ENCODE results near the gene TPO.

Gene TPO

DNA sequence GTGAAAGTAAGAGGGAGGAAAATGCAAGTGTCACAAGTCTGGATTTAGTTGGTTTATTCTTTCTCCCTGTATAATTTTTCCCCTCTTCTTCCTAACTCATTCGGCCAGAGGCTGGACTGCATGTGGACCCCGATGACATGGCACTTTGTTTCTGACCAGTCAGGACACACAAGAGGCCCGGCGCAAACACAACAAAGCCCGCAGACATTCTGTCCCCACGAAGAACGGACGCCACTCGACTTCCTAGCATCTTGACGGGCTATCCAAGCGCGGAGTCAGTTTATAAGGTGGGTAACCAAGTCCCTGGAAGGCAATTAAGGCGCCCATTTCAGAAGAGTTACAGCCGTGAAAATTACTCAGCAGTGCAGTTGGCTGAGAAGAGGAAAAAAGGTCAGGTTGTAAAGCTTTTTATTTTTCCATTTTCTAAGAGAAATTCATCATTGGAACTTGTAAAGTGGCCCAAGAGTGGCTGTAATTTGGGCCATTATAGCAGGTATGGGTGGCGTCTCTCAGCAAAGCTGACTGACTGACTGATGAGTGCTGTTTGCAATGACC is at the start of gene TPO:
TPO (plus strand) TSS at position 308 of the 555 bp plus-strand sequence. CDS start 946 bp downstream, outside the sequence.
- Histone ChIP-seq H3K9me3 (ENCODE audit: control insufficient read depth, insufficient read depth, low read length) (no peaks in the 10 kb centered on the region), H3K4me1 (ENCODE audit: control insufficient read depth, insufficient read depth, low read length) (no peaks in the 10 kb centered on the region), H3K36me3 (ENCODE audit: control insufficient read depth, insufficient read depth, low read length) (no peaks in the 10 kb centered on the region), H3K9ac (ENCODE audit: low read depth, low read length) (no peak within 1 kb of the TSS), H3K27me3 (ENCODE audit: control insufficient read depth, insufficient read depth, low read length) (peaks cover 3% of the 10 kb centered on the region), H3K4me3 (ENCODE audit: low read depth, low read length) (no peak within 1 kb of the TSS)

DNA sequence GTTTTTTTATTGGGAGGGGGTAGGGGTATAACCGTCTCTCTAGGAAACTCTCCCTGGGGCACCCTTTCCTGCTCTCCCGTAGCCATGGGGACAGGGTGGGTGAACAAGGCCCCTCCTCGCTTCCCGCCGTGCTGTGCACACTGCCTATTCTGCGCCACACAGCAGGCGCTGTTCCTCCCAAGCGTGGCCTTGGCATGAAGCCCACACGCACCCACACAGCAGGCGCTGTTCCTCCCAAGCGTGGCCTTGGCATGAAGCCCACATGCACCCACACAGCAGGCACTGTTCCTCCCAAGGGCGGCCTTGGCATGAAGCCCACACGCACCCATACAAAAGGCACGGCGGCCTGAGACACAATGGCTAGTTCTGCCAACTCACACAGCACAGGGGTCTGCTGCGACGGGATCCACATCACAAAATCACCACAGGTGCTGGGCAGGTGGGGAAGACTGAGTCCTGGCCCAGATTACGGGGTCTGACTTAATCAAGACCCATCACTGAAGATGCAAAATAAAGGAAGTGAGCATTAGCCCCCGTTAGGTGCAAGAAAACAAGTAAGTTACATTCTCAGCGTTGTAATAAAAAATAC is 46.6 kb upstream of the TPO start:
- no peaks in the 10 kb centered on the region for H3K4me1 ChIP-seq (ENCODE audit: control insufficient read depth, insufficient read depth, low read length)
- H3K9ac ChIP-seq (ENCODE audit: low read depth, low read length), result no peak overlapping the region
- no peaks in the 10 kb centered on the region for H3K27me3 ChIP-seq (ENCODE audit: control insufficient read depth, insufficient read depth, low read length)
- no peak overlapping the region for H3K4me3 ChIP-seq (ENCODE audit: low read depth, low read length)
- H3K9me3 ChIP-seq (ENCODE audit: control insufficient read depth, insufficient read depth, low read length), result no peaks in the 10 kb centered on the region
- no peaks in the 10 kb centered on the region for H3K36me3 ChIP-seq (ENCODE audit: control insufficient read depth, insufficient read depth, low read length)

DNA sequence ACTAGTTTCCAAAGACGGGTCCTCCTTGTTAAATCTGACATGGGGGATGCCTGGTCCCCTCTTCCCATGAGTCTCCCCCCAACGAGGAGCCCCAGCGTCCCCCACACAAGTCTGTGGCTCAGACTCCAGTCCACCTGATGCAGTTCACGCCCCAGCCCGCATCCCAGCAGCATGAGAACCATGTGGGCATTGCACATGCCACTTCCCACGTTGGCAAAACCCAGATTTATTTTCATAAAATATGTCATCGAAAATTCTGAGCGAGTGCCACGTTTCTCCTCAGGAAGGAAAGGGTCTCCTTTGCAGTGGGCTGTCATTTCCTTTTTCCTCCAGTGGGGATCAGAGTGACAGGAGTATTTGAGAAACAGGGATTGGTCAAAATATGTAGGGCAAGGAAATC is 45.7 kb upstream of the TPO start:
- Histone ChIP-seq H3K36me3 (ENCODE audit: control insufficient read depth, insufficient read depth, low read length) (no peaks in the 10 kb centered on the region), H3K4me3 (ENCODE audit: low read depth, low read length) (no peak overlapping the region), H3K9ac (ENCODE audit: low read depth, low read length) (no peak overlapping the region), H3K4me1 (ENCODE audit: control insufficient read depth, insufficient read depth, low read length) (no peaks in the 10 kb centered on the region), H3K27me3 (ENCODE audit: control insufficient read depth, insufficient read depth, low read length) (no peaks in the 10 kb centered on the region), H3K9me3 (ENCODE audit: control insufficient read depth, insufficient read depth, low read length) (no peaks in the 10 kb centered on the region)

DNA sequence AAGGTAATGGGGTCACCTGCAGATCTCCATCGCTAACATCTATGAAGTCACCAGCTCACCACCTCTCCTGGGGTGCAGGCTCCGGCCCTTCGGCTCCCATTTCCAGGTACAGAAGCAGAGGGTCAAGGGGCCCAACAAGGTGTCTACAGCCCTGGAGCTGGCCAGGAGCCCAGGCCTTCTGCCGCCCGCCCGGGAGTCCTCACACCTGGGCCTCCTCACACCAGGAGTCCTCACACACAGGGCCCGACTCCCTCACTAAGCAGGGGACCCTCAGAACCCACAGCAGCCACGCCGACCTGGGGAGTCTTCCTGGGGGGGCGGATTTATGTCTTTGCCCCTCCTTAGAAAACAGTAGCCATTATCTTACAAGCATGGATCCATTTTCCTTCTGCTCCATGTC is 43.4 kb upstream of the TPO start:
- no peaks in the 10 kb centered on the region for H3K27me3 ChIP-seq (ENCODE audit: control insufficient read depth, insufficient read depth, low read length)
- H3K36me3 ChIP-seq (ENCODE audit: control insufficient read depth, insufficient read depth, low read length), result no peaks in the 10 kb centered on the region
- H3K4me3 ChIP-seq (ENCODE audit: low read depth, low read length), result no peak overlapping the region
- no peaks in the 10 kb centered on the region for H3K4me1 ChIP-seq (ENCODE audit: control insufficient read depth, insufficient read depth, low read length)
- H3K9ac ChIP-seq (ENCODE audit: low read depth, low read length), result no peak overlapping the region
- H3K9me3 ChIP-seq (ENCODE audit: control insufficient read depth, insufficient read depth, low read length), result no peaks in the 10 kb centered on the region

- H3K4me1 ChIP-seq (ENCODE audit: control insufficient read depth, insufficient read depth, low read length), result no peaks in the 10 kb centered on the region
- H3K27me3 ChIP-seq (ENCODE audit: control insufficient read depth, insufficient read depth, low read length), result no peaks in the 10 kb centered on the region
- H3K9me3 ChIP-seq (ENCODE audit: control insufficient read depth, insufficient read depth, low read length), result no peaks in the 10 kb centered on the region
- no peak overlapping the region for H3K9ac ChIP-seq (ENCODE audit: low read depth, low read length)
- H3K36me3 ChIP-seq (ENCODE audit: control insufficient read depth, insufficient read depth, low read length), result no peaks in the 10 kb centered on the region
- no peak overlapping the region for H3K4me3 ChIP-seq (ENCODE audit: low read depth, low read length)
These were observed 42.8 kb upstream of the TPO start for GRCh38 chr2:1370461-1370860.

DNA sequence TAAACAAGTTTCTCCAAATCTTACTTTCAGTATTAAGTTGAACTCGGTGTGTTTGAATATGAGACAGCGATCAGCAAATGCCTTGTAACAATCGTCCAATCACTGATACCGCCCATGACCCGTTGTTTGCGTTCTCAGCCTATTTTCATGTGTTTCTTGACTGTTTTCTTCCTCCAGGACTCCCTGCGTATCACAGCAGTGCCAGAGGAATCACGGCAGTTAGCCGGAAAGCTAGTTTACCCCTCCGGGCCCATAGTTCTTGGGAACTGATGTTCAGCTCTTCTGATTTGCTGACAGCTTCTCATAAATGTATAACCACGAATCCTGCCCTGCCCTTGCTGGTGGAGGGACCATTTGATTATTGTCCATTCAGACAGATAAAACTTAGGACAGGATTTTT is 42.2 kb upstream of the TPO start:
- Histone ChIP-seq H3K9me3 (ENCODE audit: control insufficient read depth, insufficient read depth, low read length) (no peaks in the 10 kb centered on the region), H3K36me3 (ENCODE audit: control insufficient read depth, insufficient read depth, low read length) (no peaks in the 10 kb centered on the region), H3K27me3 (ENCODE audit: control insufficient read depth, insufficient read depth, low read length) (no peaks in the 10 kb centered on the region), H3K4me1 (ENCODE audit: control insufficient read depth, insufficient read depth, low read length) (no peaks in the 10 kb centered on the region), H3K9ac (ENCODE audit: low read depth, low read length) (no peak overlapping the region), H3K4me3 (ENCODE audit: low read depth, low read length) (no peak overlapping the region)

GRCh38 chr2:1373830-1374229 is 39.4 kb upstream of the TPO start:
- H3K27me3 ChIP-seq (ENCODE audit: control insufficient read depth, insufficient read depth, low read length), result no peaks in the 10 kb centered on the region
- no peaks in the 10 kb centered on the region for H3K36me3 ChIP-seq (ENCODE audit: control insufficient read depth, insufficient read depth, low read length)
- H3K9me3 ChIP-seq (ENCODE audit: control insufficient read depth, insufficient read depth, low read length), result no peaks in the 10 kb centered on the region
- H3K4me1 ChIP-seq (ENCODE audit: control insufficient read depth, insufficient read depth, low read length), result no peaks in the 10 kb centered on the region
- no peak overlapping the region for H3K4me3 ChIP-seq (ENCODE audit: low read depth, low read length)
- H3K9ac ChIP-seq (ENCODE audit: low read depth, low read length), result no peak overlapping the region

DNA sequence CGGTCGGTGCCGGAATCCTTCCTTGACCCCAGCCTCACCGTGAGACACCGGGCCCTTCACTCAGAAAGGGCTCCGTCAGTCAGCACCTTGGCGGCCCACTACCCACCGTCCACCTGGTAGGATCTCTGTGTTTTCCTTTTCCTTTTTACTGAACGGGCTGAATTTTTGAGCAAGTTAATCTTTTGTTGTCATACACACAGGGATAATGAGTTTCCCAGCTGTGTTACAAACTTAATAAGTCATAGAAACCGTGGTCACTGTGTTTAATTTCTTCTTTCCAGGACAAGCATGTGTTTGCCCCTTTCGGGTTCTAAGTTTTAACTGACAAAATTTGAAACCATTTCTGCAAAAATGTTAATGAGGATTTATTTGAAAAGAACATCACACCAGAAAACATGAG is 39.0 kb upstream of the TPO start:
- Histone ChIP-seq H3K27me3 (ENCODE audit: control insufficient read depth, insufficient read depth, low read length) (no peaks in the 10 kb centered on the region), H3K9me3 (ENCODE audit: control insufficient read depth, insufficient read depth, low read length) (no peaks in the 10 kb centered on the region), H3K4me1 (ENCODE audit: control insufficient read depth, insufficient read depth, low read length) (no peaks in the 10 kb centered on the region), H3K4me3 (ENCODE audit: low read depth, low read length) (no peak overlapping the region), H3K9ac (ENCODE audit: low read depth, low read length) (no peak overlapping the region), H3K36me3 (ENCODE audit: control insufficient read depth, insufficient read depth, low read length) (no peaks in the 10 kb centered on the region)

GRCh38 chr2:1375794-1376193 is 37.5 kb upstream of the TPO start:
- H3K27me3 ChIP-seq (ENCODE audit: control insufficient read depth, insufficient read depth, low read length), result no peaks in the 10 kb centered on the region
- no peaks in the 10 kb centered on the region for H3K9me3 ChIP-seq (ENCODE audit: control insufficient read depth, insufficient read depth, low read length)
- H3K4me3 ChIP-seq (ENCODE audit: low read depth, low read length), result no peak overlapping the region

GRCh38 chr2:1377473-1377872 is 35.8 kb upstream of the TPO start:
- H3K4me3 ChIP-seq (ENCODE audit: low read depth, low read length), result no peak overlapping the region
- H3K4me1 ChIP-seq (ENCODE audit: control insufficient read depth, insufficient read depth, low read length), result no peaks in the 10 kb centered on the region
- no peaks in the 10 kb centered on the region for H3K36me3 ChIP-seq (ENCODE audit: control insufficient read depth, insufficient read depth, low read length)
- H3K27me3 ChIP-seq (ENCODE audit: control insufficient read depth, insufficient read depth, low read length), result no peaks in the 10 kb centered on the region
- no peaks in the 10 kb centered on the region for H3K9me3 ChIP-seq (ENCODE audit: control insufficient read depth, insufficient read depth, low read length)
- no peak overlapping the region for H3K9ac ChIP-seq (ENCODE audit: low read depth, low read length)

More at GRCh38 chr2:1375794-1376193, 37.5 kb upstream of the TPO start:
- Histone ChIP-seq H3K4me1 (ENCODE audit: control insufficient read depth, insufficient read depth, low read length) (no peaks in the 10 kb centered on the region), H3K36me3 (ENCODE audit: control insufficient read depth, insufficient read depth, low read length) (no peaks in the 10 kb centered on the region), H3K9ac (ENCODE audit: low read depth, low read length) (no peak overlapping the region)

GRCh38 chr2:1378456-1379150 is 34.7 kb upstream of the TPO start:
- Histone ChIP-seq H3K4me1 (ENCODE audit: control insufficient read depth, insufficient read depth, low read length) (no peaks in the 10 kb centered on the region), H3K9ac (ENCODE audit: low read depth, low read length) (no peak overlapping the region), H3K36me3 (ENCODE audit: control insufficient read depth, insufficient read depth, low read length) (no peaks in the 10 kb centered on the region), H3K4me3 (ENCODE audit: low read depth, low read length) (no peak overlapping the region), H3K9me3 (ENCODE audit: control insufficient read depth, insufficient read depth, low read length) (no peaks in the 10 kb centered on the region), H3K27me3 (ENCODE audit: control insufficient read depth, insufficient read depth, low read length) (no peaks in the 10 kb centered on the region)

GRCh38 chr2:1381644-1382043 is 31.6 kb upstream of the TPO start:
- Histone ChIP-seq H3K4me3 (ENCODE audit: low read depth, low read length) (no peak overlapping the region), H3K9ac (ENCODE audit: low read depth, low read length) (no peak overlapping the region), H3K36me3 (ENCODE audit: control insufficient read depth, insufficient read depth, low read length) (no peaks in the 10 kb centered on the region), H3K27me3 (ENCODE audit: control insufficient read depth, insufficient read depth, low read length) (peaks cover 3% of the 10 kb centered on the region), H3K9me3 (ENCODE audit: control insufficient read depth, insufficient read depth, low read length) (no peaks in the 10 kb centered on the region), H3K4me1 (ENCODE audit: control insufficient read depth, insufficient read depth, low read length) (no peaks in the 10 kb centered on the region)
